Measurements from ENCODE around the gene SLC17A9. TPM values are rescaled to one million over a fixed set of nuclear protein-coding genes. Genes with fewer than 3 reads are reported as not detected.

The SLC17A9 gene
- total and polyA plus RNA-seq, 2 of the 8 experiments (the other 6 are each of a cell fraction or from before 2014, with no cell fraction given): 23.5 to 35.2 TPM

GRCh38 chr20:62979310-62979709 lies 26.8 kb downstream of the SLC17A9 start:
- CTCF ChIA-PET (ENCODE audit: partially characterized antibody): interaction anchor here (0.8 to 3.4 kb wide), 16 partner anchors 8 to 369 kb away, joined by 3 to 22 read pairs (median 4); partner anchors contain the start of gene SLC17A9
- WGBS, 2 experiments (ENCODE audit: extremely low coverage in 1 of 2, insufficient coverage in 1 of 2, insufficient read length in 1 of 2, insufficient replicate concordance in 2 of 2, low coverage in 1 of 2, low lambda C conversion rate in 2 of 2, missing lambda C conversion rate in 1 of 2): 86% methylated on average over 14 of the region's 14 CpGs; no CpG with 5 or more reads in 1 of the 2 experiments

More at GRCh38 chr20:62979310-62979709, 26.8 kb downstream of the SLC17A9 start:
- POLR2A ChIA-PET (ENCODE audit: partially characterized antibody): interaction anchor here (0.8 to 2.4 kb wide), 4 partner anchors 24 to 45 kb away, joined by 3 to 7 read pairs (median 6); partner anchors contain the start of gene GID8
- Histone ChIP-seq H3K4ac (replicated peaks; ENCODE audit: insufficient read length, low read depth, low read length) (no peak overlapping the region), H2BK12ac (ENCODE audit: low read depth, low read length) (peak overlapping the region; percentile 44; the same call in 1 of the 2 replicates), H3K23me2 (ENCODE audit: low read depth, low read length) (no peaks in the 10 kb centered on the region), H3K9me3 (ENCODE audit: insufficient read depth in 2 of 2, low read depth in 1 of 2, low read length in 1 of 2) (no peaks in the 10 kb centered on the region), H3K4me3 (ENCODE audit: extremely low read depth in 1 of 4, insufficient read depth in 2 of 4, low read depth in 3 of 4, low read length in 4 of 4) (no peak overlapping the region), H2AFZ (ENCODE audit: low read length) (no peak overlapping the region), H2BK15ac (ENCODE audit: low read length) (peak overlapping the region; percentile 12; the same call in 1 of the 2 replicates), H3K14ac (ENCODE audit: insufficient read length) (no peak overlapping the region), H3K27ac (ENCODE audit: low read depth, low read length) (no peak overlapping the region), H4K5ac (ENCODE audit: insufficient read length, low read depth, low read length) (no peak overlapping the region), H2BK5ac (ENCODE audit: low read depth, low read length) (no peak overlapping the region), H3K79me1 (ENCODE audit: low read depth, low read length) (no peaks in the 10 kb centered on the region), H4K20me1 (replicated peaks in 1 of 2; ENCODE audit: control insufficient read depth in 1 of 2, insufficient read depth in 2 of 2, low read length in 2 of 2) (peaks cover 0 to 2% of the 10 kb centered on the region in 2 experiments), H3K18ac (ENCODE audit: extremely low read depth, low read length) (no peak overlapping the region), H2AK5ac (ENCODE audit: low read depth, low read length) (0 out of 2 replicates have a peak overlapping the region, but pooled peaks have one; percentile 40), H4K8ac (ENCODE audit: extremely low read depth, insufficient read depth, low read length) (no peak overlapping the region), H4K91ac (replicated peaks; ENCODE audit: insufficient read length, low read length) (no peak overlapping the region), H2BK120ac (replicated peaks; ENCODE audit: low read depth, low read length) (no peak overlapping the region), H3K36me3 (ENCODE audit: control insufficient read depth in 2 of 4, insufficient read depth in 4 of 4, low read length in 3 of 4) (no peaks in the 10 kb centered on the region), H3K4me2 (ENCODE audit: insufficient read depth in 1 of 2, low read depth in 2 of 2, low read length in 2 of 2) (no peak overlapping the region), H3K9ac (replicated peaks in 1 of 4; ENCODE audit: extremely low read depth in 1 of 4, low read depth in 3 of 4, low read length in 3 of 4) (no peak overlapping the region), H3K56ac (replicated peaks; ENCODE audit: insufficient read length, low read depth, low read length) (no peak overlapping the region), H3K4me1 (replicated peaks in 1 of 4; ENCODE audit: control insufficient read depth in 3 of 4, insufficient read depth in 4 of 4, low read length in 3 of 4) (peaks cover 2 to 33% (median 14%) of the 10 kb centered on the region in 4 experiments), H3K23ac (ENCODE audit: insufficient read length) (no peak overlapping the region), H2BK20ac (ENCODE audit: low read length) (0 out of 2 replicates have a peak overlapping the region, but pooled peaks have one; percentile 15), H3K79me2 (ENCODE audit: control insufficient read depth in 1 of 2, insufficient read depth in 2 of 2, low read length in 2 of 2) (no peaks in the 10 kb centered on the region), H3K27me3 (replicated peaks in 1 of 4; ENCODE audit: control insufficient read depth in 3 of 4, extremely low read depth in 1 of 4, insufficient read depth in 3 of 4, low read length in 3 of 4) (peaks cover 0 to 14% (median 4%) of the 10 kb centered on the region in 4 experiments; a peak in 5 of 7 replicates)
- DNase-seq (ENCODE audit: low read depth in 1 of 2, low spot score in 2 of 2) (no peak), FAIRE-seq (no peak)
- TF ChIP-seq RNF2 (IDR thresholded peaks at IDR 0.05; ENCODE audit: borderline replicate concordance, low read depth, low read length, missing control alignments, poor library complexity, severe bottlenecking) (no peak), JUN (IDR thresholded peaks at IDR 0.05; ENCODE audit: low read depth, low read length) (no peak), CTCF (IDR thresholded peaks at IDR 0.05; ENCODE audit: control extremely low read depth in 1 of 3, insufficient read depth in 1 of 3, low read depth in 1 of 3, low read length in 3 of 3) (peak in 1 of 3 experiments; percentile 28; a peak in 1 of 4 replicates), TBP (IDR thresholded peaks at IDR 0.05; ENCODE audit: low read depth, low read length) (no peak)

Data from H1 (cell line).